Upper lobe of right lung (tissue), 1 donor: ENCODE results near the gene NUDT1. TPM values are rescaled to one million over a fixed set of nuclear protein-coding genes. Genes with fewer than 3 reads are reported as not detected.

Source experiments
- ATAC-seq: fragments of 200-7000 bp; cut with Tn5 transposase; one replicate; pipeline ENCODE4 v1.9.1; 2020; ENCODE audit warnings: mild to moderate bottlenecking, moderate library complexity
- DNase-seq: peaks from one replicate; pipeline ENCODE4 v3.0.0-alpha.2; 2020
- H3K27ac ChIP-seq: fragments of 200-600 bp; one replicate; pipeline ENCODE4 v1.8.0; 2022
- H3K27me3 ChIP-seq: fragments of 200-600 bp; one replicate; pipeline ENCODE4 v1.8.0; 2022; ENCODE audit warnings: mild to moderate bottlenecking
- H3K36me3 ChIP-seq: fragments of 200-600 bp; one replicate; pipeline ENCODE4 v1.8.0; 2022
- H3K4me1 ChIP-seq: fragments of 200-600 bp; one replicate; pipeline ENCODE4 v1.8.0; 2022
- H3K4me3 ChIP-seq: fragments of 200-600 bp; one replicate; pipeline ENCODE4 v1.8.0; 2022; ENCODE audit warnings: mild to moderate bottlenecking
- H3K9me3 ChIP-seq: fragments of 200-600 bp; one replicate; pipeline ENCODE4 v1.8.0; 2022
- CTCF ChIP-seq: fragments of 200-600 bp; IDR thresholded peaks from one replicate; pipeline ENCODE4 v1.8.0; 2022; ENCODE audit warnings: antibody characterized with exemption
- intact Hi-C: fragments of 100-400 bp; cut with DNase I; formaldehyde crosslinking; loops from one replicate; pipeline ENCODE4 v1.11.0; 2022
- total RNA-seq: library from RNA; stranded (reverse); fragmentation: NEBNext Ultra II Directional; extraction: Animal tissue kit (Norgen Biotek cat#: 25700); gene quantifications from one replicate; pipeline ENCODE4 v1.2.1, GENCODE V29; 2021
- donor health status: DM: no; HTN: yes; CAD: no; lungs with severe emphysema.

The NUDT1 gene
- total RNA-seq, 1 donor from 2014 or later = 13.2 TPM

- Histone ChIP-seq H3K9me3 (no peaks in the 10 kb centered on the region), H3K27ac (peak overlapping the region; percentile 72), H3K36me3 (peaks cover 28% of the 10 kb centered on the region), H3K4me3 (peak overlapping the region; percentile 98), H3K27me3 (no peaks in the 10 kb centered on the region), H3K4me1 (peaks cover 21% of the 10 kb centered on the region)
- ATAC-seq (peak; percentile 48), DNase-seq (no peak)
- intact Hi-C loops = no loop called here
- no peak for TF ChIP-seq CTCF
These were observed 9.8 kb upstream of the NUDT1 start for GRCh38 chr7:2231992-2232765.

GRCh38 chr7:2232766-2233520 is 9.1 kb upstream of the NUDT1 start, which contains the start of gene MAD1L1:
MAD1L1 (minus strand) TSS chr7:2232945; CDS start chr7:2230133, 2,812 bp downstream.
- peak within 1 kb of the TSS; percentile 98 for H3K4me3 ChIP-seq
- H3K27me3 ChIP-seq = no peaks in the 10 kb centered on the region
- H3K4me1 ChIP-seq = peaks cover 27% of the 10 kb centered on the region
- DNase-seq = peak; percentile 94
- H3K9me3 ChIP-seq = no peaks in the 10 kb centered on the region
- peak; percentile 91 for ATAC-seq
- no peak for TF ChIP-seq CTCF
- peaks cover 28% of the 10 kb centered on the region for H3K36me3 ChIP-seq
- peak within 1 kb of the TSS; percentile 72 for H3K27ac ChIP-seq
- intact Hi-C loops = no loop called here

- DNase-seq = no peak
- intact Hi-C loops = no loop called here
- peaks cover 27% of the 10 kb centered on the region for H3K4me1 ChIP-seq
- no peaks in the 10 kb centered on the region for H3K9me3 ChIP-seq
- H3K27ac ChIP-seq = no peak overlapping the region
- no peak for ATAC-seq
- H3K36me3 ChIP-seq = peaks cover 35% of the 10 kb centered on the region
- no peaks in the 10 kb centered on the region for H3K27me3 ChIP-seq
- no peak overlapping the region for H3K4me3 ChIP-seq
- TF ChIP-seq CTCF = no peak
These were observed 8.1 kb upstream of the NUDT1 start for GRCh38 chr7:2233926-2234325.

- intact Hi-C loops = no loop called here
- peak; percentile 84 for ATAC-seq
- peak overlapping the region; percentile 79 for H3K27ac ChIP-seq
These were observed 4.9 kb upstream of the NUDT1 start for GRCh38 chr7:2237109-2237602.

GRCh38 chr7:2239242-2239641 is 2.8 kb upstream of the NUDT1 start:
- Histone ChIP-seq H3K27ac (no peak overlapping the region), H3K9me3 (no peaks in the 10 kb centered on the region), H3K4me3 (no peak overlapping the region), H3K4me1 (peaks cover 27% of the 10 kb centered on the region), H3K27me3 (no peaks in the 10 kb centered on the region), H3K36me3 (peaks cover 32% of the 10 kb centered on the region)
- TF ChIP-seq CTCF = no peak
- intact Hi-C loops = no loop called here
- DNase-seq = no peak
- no peak for ATAC-seq

More at GRCh38 chr7:2237109-2237602, 4.9 kb upstream of the NUDT1 start:
- peaks cover 34% of the 10 kb centered on the region for H3K36me3 ChIP-seq
- H3K4me3 ChIP-seq = no peak overlapping the region
- no peak for TF ChIP-seq CTCF
- no peaks in the 10 kb centered on the region for H3K27me3 ChIP-seq
- no peaks in the 10 kb centered on the region for H3K9me3 ChIP-seq
- H3K4me1 ChIP-seq = peaks cover 28% of the 10 kb centered on the region
- DNase-seq = peak; percentile 82
